Uterus (tissue), 4 donors: ENCODE results near the gene CAMK2G. TPM values are rescaled to one million over a fixed set of nuclear protein-coding genes. Genes with fewer than 3 reads are reported as not detected.

ENCODE experiments used
- DNase-seq, 2 donors: peaks; one replicate each; pipeline ENCODE4 v3.0.0-alpha.2; 2019 to 2020
- H3K27ac ChIP-seq, 2 donors: fragments of 200-600 bp; sonication (generic); 1 replicate in 1 of 2; 2 replicates in 1 of 2; pipeline ENCODE4 v1.5.1; 2016 to 2018
- H3K27me3 ChIP-seq, 2 donors: fragments of 200-600 bp; sonication (generic); one replicate each; pipeline ENCODE4 v1.5.1; 2018 to 2019; ENCODE audit warnings: control low read depth in 1 of 2
- H3K36me3 ChIP-seq, 2 donors: fragments of 200-600 bp; sonication (generic); one replicate each; pipeline ENCODE4 v1.5.1; 2019; ENCODE audit warnings: control low read depth in 1 of 2
- H3K4me1 ChIP-seq, 2 donors: fragments of 200-600 bp; sonication (generic); one replicate each; pipeline ENCODE4 v1.5.1; 2018 to 2019; ENCODE audit warnings: control low read depth in 1 of 2
- H3K4me3 ChIP-seq, 2 donors: fragments of 200-600 bp; sonication (generic); 1 replicate in 1 of 2; 2 replicates in 1 of 2; pipeline ENCODE4 v1.5.1; 2018 to 2019; ENCODE audit warnings: mild to moderate bottlenecking in 1 of 2
- H3K9me3 ChIP-seq, 2 donors: fragments of 200-600 bp; sonication (generic); one replicate each; pipeline ENCODE4 v1.5.1; 2019; ENCODE audit warnings: control low read depth in 1 of 2
- POLR2A ChIP-seq, 2 donors: fragments of 450-650 bp; IDR thresholded peaks; one replicate each; pipeline ENCODE4 v1.6.1; 2016; ENCODE audit warnings: antibody characterized with exemption in 2 of 2, mild to moderate bottlenecking in 1 of 2, moderate library complexity in 1 of 2
- intact Hi-C: fragments of 100-400 bp; cut with DNase I; formaldehyde crosslinking; loops from one replicate; pipeline ENCODE4 v1.15.1; 2023; ENCODE audit warnings: low total_unique reads
- total RNA-seq, 4 donors: library from RNA; depleted of rRNA in 3 of 4; stranded (reverse); fragments of >200 nt in 3 of 4; gene quantifications; one replicate each; pipeline versions ENCODE4 v1.1.0 to v1.2.4, GENCODE V29; 2014 to 2023
- TF ChIP-seq, protein P1 (sequence below), 4 experiments: fragments of 200-600 bp in 2 of 4; fragments of 450-650 bp in 2 of 4; sonication (generic) in 2 of 4; IDR thresholded peaks; one replicate each; pipeline ENCODE4 v1.5.1; 2016 to 2019; ENCODE audit warnings: antibody characterized with exemption in 4 of 4, mild to moderate bottlenecking in 2 of 4, moderate library complexity in 1 of 4
- donor health status: DM: yes; HTN: yes; CAD: no.

The CAMK2G gene
- total RNA-seq, 4 donors from 2014 or later: 17.9 to 79.9 (median 40.0) TPM

DNA sequence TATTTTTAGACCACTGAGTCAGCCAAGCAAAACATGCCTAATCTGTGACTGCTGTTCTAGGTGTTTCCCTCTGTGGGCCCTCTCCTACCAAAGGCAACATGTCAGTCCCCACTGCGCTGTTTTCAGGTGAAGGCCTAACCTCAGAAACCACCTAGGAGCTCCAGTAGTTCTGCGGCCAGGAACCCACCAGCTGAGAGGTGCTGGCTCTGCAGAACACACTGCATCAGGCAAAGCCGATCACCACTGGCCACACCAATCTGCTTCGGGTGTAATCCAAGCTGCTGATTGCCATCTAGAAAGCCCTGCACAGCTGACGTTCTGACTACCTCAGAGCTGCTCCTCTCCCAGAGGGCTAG lies 14.9 kb downstream of the CAMK2G start:
- TF ChIP-seq, protein P1, sequence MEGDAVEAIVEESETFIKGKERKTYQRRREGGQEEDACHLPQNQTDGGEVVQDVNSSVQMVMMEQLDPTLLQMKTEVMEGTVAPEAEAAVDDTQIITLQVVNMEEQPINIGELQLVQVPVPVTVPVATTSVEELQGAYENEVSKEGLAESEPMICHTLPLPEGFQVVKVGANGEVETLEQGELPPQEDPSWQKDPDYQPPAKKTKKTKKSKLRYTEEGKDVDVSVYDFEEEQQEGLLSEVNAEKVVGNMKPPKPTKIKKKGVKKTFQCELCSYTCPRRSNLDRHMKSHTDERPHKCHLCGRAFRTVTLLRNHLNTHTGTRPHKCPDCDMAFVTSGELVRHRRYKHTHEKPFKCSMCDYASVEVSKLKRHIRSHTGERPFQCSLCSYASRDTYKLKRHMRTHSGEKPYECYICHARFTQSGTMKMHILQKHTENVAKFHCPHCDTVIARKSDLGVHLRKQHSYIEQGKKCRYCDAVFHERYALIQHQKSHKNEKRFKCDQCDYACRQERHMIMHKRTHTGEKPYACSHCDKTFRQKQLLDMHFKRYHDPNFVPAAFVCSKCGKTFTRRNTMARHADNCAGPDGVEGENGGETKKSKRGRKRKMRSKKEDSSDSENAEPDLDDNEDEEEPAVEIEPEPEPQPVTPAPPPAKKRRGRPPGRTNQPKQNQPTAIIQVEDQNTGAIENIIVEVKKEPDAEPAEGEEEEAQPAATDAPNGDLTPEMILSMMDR (IDR thresholded peaks at IDR 0.05): no peak
- TF ChIP-seq POLR2A (IDR thresholded peaks at IDR 0.05): no peak
- no peaks in the 10 kb centered on the region for H3K9me3 ChIP-seq
- H3K4me1 ChIP-seq: peaks cover 0 to 5% of the 10 kb centered on the region in 2 donors
- no peaks in the 10 kb centered on the region for H3K36me3 ChIP-seq
- H3K4me3 ChIP-seq: no peak overlapping the region
- intact Hi-C loops: no loop called here
- no peak overlapping the region for H3K27ac ChIP-seq
- DNase-seq: no peak
- H3K27me3 ChIP-seq: no peaks in the 10 kb centered on the region

DNA sequence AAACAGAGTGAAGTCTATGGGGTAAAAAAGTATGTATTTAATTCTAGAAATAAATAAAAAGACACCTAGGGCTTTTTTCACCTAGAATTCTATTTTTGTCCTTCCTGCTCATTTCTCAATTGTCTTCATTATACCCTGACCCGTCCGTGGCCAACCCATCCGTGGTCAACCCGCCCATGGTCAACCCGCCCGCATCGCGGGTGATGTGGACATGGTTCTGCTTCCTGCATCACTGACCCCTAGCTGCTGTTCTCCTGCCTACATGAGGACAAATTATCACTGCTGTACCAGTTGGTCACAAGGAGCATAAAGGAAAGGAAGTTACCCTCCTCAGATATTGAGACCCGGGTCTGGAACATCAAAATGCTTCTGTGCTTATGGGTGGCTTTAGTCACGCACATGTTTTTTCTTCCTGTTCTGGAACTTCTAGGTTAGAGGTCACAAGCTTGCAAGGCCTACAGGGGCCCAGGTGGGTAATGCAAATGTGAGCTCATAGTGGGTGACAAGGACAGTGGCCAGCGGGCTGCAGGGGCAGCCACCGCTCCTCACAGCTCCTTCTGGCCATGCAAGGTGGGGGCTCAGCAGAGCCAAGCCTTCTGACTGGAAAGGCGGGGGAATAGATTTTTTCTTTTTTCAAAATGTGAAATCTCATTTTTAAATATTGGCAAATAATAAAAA lies 15.5 kb downstream of the CAMK2G start:
- Histone ChIP-seq H3K27me3 (no peaks in the 10 kb centered on the region), H3K4me1 (peaks cover 0 to 5% of the 10 kb centered on the region in 2 donors), H3K4me3 (no peak overlapping the region), H3K9me3 (no peaks in the 10 kb centered on the region), H3K27ac (peak overlapping the region; percentile 48 to 52), H3K36me3 (no peaks in the 10 kb centered on the region)
- intact Hi-C loops: no loop called here
- no peak for DNase-seq
- TF ChIP-seq POLR2A (IDR thresholded peaks at IDR 0.05): no peak
- TF ChIP-seq, protein P1 (IDR thresholded peaks at IDR 0.05): no peak

DNA sequence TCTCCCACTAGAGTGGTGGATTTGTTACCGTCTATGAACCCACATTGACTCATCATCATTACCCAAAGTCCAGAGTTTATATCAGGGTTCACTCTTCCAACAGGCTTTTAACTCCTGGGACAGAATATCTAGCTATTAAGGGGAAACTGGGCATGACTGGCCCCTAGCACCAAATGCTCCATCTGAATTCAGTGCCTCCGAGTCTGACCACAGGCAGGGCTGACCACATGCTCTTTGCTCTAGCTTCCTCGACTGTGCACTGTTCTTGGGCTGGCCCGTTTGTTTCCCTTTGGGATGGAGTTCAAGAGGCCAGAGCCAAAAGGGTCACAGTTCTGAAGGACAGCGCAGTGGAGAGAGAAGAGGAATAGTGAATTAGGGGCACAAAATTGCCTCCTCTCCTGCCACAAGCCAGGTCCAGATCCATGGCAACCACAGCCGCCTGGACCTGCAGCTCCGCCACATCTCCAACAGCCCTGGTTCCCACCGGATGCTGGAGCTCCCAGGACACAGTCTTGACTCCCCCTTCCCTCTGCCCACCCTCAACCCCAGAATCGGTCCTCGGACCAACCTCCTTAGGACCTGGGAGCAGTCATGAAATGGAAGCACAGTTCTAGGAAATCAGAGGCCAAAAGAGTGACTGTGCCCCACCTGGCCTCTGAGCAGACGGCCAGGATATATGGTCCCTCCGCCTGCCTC lies 16.2 kb downstream of the CAMK2G start:
- Histone ChIP-seq H3K4me3 (no peak overlapping the region), H3K27me3 (no peaks in the 10 kb centered on the region), H3K36me3 (no peaks in the 10 kb centered on the region), H3K4me1 (peaks cover 0 to 5% of the 10 kb centered on the region in 2 donors), H3K27ac (peak overlapping the region; percentile 48 to 52), H3K9me3 (no peaks in the 10 kb centered on the region)
- intact Hi-C loops: no loop called here
- TF ChIP-seq, protein P1 (IDR thresholded peaks at IDR 0.05): no peak
- no peak for TF ChIP-seq POLR2A (IDR thresholded peaks at IDR 0.05)
- DNase-seq: no peak

DNA sequence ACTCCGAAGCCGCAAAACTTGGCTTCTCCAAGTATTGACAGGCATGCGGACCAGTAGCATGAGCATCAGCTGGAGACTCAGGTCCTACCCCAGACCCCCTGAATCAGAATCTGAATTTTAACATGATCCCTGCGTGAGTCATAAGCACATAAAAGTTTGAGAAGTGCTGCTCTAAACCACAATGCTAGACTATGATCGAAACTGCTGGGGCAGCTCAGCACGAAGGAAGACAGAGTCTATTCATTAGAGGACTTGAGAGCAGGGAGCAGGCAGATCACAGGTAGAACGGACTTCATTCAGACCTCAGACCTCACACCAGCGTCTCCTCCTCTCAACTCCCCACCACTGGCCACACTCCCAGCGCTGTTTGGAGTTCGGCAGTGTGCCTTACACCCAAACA lies 16.9 kb downstream of the CAMK2G start:
- no peaks in the 10 kb centered on the region for H3K27me3 ChIP-seq
- H3K27ac ChIP-seq: peak overlapping the region; percentile 48 to 52
- intact Hi-C loops: no loop called here
- H3K36me3 ChIP-seq: no peaks in the 10 kb centered on the region
- peaks cover 0 to 5% of the 10 kb centered on the region in 2 donors for H3K4me1 ChIP-seq
- H3K4me3 ChIP-seq: no peak overlapping the region
- DNase-seq: no peak
- TF ChIP-seq, protein P1 (IDR thresholded peaks at IDR 0.05): no peak
- no peak for TF ChIP-seq POLR2A (IDR thresholded peaks at IDR 0.05)
- no peaks in the 10 kb centered on the region for H3K9me3 ChIP-seq

DNA sequence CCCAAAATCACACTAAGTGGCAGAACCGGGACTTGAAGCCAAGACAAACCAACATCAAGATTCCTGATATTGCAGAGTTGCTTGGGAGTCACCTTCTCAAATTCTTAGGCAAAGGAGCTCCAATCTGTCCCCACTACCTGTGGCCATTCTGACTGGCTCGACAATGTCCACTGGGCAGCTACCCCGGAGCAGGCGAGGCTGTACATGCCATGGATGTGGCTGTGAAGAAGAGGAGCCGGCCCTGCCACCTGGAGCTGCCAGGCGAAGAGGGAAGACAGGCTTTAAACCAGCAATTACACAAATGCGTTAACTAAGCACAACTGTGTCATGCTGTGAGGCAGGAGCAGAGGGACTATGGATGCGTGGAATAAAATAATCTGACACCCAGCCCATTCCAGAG lies 18.1 kb downstream of the CAMK2G start:
- intact Hi-C loops: no loop called here
- no peak for DNase-seq
- Histone ChIP-seq H3K4me3 (no peak overlapping the region), H3K9me3 (no peaks in the 10 kb centered on the region), H3K27me3 (no peaks in the 10 kb centered on the region), H3K27ac (no peak overlapping the region), H3K4me1 (peaks cover 0 to 7% of the 10 kb centered on the region in 2 donors), H3K36me3 (no peaks in the 10 kb centered on the region)
- TF ChIP-seq POLR2A (IDR thresholded peaks at IDR 0.05): no peak
- TF ChIP-seq, protein P1 (IDR thresholded peaks at IDR 0.05): no peak
